HG03457 (cell line): ENCODE data around the gene ZC3H7A.
"Not testable (repeated sequence)": the region's sequence is repeated elsewhere in the genome, so short reads cannot be mapped to it uniquely, and the experiment has no call there.

Experiments
- ATAC-seq: cut with Tn5 transposase; IDR thresholded peaks from one replicate; pipeline ENCODE4 v1.9.1; 2021; ENCODE audit warnings: moderate number of reproducible peaks; ENCODE audit not compliant: unreplicated experiment

Gene ZC3H7A

GRCh38 chr16:11800382-11800718 lies 3.3 kb upstream of the ZC3H7A start:
- ATAC-seq: no peak

DNA sequence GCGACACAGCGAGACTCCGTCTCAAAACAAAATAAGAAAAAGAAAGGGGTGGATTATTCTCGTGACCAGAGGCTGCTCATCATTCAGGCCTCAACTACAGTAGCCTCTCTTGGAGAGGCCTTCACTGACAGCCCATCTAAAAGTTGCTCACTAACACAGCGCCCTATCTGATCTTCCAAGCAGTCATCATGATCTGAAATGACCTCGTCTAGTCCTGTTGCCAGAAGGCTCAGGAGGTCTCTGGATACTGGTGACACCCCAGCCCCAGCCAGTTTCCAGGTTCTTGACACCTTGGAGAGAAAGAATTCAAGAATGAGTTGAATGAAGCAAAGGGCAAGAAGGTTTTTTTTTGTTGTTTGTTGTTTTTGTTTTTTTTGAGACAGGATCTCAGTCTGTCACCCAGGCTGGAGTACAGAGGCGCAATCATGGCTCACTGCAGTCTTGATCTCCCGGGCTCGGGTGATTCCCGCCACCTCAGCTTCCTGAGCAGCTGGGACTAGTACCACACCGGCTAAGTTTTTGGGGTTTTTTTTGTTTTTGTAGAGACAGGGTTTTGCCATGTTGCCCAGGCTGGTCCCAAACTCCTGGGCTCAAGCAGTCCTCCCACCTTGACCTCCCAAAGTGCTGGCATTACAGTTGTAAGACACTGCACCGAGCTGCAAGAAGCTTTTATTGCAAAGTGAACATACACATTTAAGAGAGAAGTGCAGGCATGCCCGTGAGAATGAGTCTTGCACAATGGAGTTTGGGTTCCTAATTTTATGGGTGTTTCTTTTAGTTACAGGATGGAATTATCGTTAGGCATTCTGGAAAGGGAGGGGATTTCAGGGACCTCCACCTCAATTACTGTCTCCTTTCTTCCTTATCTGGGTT lies 2.7 kb upstream of the ZC3H7A start:
- no peak for ATAC-seq

GRCh38 chr16:11799017-11799381 lies 1.9 kb upstream of the ZC3H7A start:
- ATAC-seq: no peak

- no peak for ATAC-seq
Observed at GRCh38 chr16:11797957-11798299, 870 bp upstream of the ZC3H7A start.

DNA sequence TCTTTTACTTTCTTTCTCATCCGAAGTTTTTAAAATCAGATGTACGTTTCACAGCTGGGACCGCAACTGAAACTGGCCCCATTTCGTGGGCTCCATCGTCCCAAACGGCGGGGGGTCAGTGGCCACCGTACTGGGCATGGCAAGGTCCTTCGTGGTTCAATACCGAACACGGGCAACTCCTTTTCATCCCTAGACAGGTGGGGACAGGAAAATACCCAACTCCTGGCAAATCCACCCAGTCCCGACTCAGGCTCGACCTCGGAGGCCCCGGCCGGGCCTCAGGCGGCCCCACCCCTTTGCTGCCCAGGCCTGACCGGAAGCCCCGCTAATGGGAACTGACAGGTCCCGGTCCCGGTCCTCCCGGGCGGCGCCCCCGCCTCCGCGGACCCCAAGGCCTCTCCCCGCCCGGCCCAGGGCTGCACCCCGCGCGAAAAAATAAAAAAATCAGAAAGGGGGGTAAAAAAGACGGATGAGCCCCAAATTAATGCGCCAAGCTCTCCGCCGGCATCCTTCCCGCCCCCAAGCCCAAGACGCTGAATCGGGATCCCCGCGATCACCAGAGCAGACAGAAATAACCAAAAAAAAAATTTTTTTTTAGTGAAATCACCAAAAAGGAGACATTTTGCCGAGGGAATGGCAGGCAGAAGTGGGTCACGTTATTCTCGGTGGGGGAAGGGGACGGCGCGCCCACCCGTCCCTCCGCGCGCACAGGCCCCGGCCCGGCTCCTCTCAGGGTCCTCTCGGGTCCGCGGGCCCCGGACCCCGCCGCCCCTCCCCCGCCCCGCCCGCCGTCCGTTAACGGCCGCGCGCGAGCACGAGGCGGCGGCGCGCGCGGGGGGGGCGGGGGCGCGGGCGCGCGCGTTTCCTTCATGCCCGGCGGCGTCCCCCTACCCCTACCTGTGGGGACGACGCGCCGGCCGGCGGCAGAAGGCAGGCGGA lies 562 bp downstream of the ZC3H7A start:
- no peak for ATAC-seq

- ATAC-seq: no peak
Observed at GRCh38 chr16:11795887-11796226, 1.2 kb downstream of the ZC3H7A start.

GRCh38 chr16:11794996-11795886 lies 1.8 kb downstream of the ZC3H7A start:
- ATAC-seq: no peak

DNA sequence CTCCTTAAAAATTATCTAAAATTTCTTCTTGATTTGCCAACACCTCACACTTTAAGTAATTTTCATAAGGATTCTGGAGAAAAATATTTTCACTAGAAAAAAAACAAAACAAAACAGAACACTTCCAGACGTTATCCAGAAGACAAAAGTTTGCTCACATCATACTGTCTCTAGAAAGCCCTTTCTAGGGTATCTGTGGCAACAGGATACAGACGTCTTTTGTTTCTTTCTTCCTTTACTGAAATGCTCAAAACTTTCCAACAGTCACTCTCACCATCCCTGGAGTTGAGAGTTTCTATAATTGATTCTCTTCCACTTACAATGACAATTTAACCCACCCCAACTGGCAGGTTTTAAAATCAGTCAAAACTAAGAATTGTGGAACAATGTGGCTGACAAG lies 2.6 kb downstream of the ZC3H7A start:
- no peak for ATAC-seq

DNA sequence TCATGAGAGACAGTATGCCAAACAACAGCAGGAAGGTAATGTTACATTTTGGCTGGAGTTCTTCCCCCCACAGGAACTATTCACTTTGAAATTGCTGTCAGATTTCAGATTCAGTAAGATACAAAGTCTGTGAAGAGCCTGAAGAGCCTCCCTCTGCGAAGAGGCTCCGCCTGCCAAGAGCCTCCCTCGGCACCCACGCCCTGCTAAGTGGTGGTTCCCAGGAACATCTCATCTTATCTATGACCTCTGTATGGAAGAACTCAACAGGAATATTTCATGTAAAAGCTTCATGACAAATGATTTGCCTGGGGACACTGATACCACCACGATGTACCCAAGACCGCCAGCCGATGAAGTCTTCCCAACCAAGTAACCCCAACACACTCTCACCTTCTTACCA lies 3.2 kb downstream of the ZC3H7A start:
- no peak for ATAC-seq

DNA sequence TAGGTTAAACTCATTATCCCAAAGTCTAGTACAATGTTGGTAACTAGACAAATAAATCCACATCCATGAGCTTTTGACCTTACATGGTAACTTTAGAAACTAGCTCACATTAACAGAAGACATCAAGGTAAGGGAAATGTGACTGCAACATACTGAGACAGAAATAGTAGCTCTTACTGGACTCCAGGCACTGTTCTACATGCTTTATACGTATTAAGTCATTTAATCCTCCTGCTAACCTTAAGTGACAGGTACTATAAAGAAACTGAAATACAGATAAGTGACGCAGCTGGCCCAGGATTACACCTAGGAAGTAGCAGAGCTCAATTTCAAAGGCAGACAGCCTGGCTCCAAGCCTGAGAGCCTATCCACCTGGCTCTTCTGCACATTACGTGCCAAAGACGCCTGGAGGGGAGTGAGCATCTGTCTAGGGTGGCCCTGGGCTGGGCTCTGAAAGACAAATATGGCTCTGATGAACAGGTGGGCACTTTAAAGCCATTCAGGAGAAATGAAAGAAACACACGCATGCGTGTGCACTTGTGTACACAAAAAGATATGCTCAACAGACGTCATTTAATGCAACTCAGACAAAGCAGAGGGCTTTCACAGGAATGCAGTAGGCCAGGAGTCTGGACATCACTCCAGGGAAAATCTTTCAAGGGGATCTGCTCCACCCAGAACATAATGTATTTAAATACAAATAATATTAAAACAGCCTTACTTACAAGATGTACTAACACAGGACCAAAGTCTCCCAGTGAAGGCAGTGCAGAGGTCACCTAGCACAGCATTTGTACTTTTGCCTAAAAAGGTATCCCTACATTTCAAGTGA lies 4.4 kb downstream of the ZC3H7A start:
- no peak for ATAC-seq

GRCh38 chr16:11791144-11791828 lies 5.8 kb downstream of the ZC3H7A start:
- no peak for ATAC-seq

GRCh38 chr16:11788914-11789313 lies 8.1 kb downstream of the ZC3H7A start:
- no peak for ATAC-seq

DNA sequence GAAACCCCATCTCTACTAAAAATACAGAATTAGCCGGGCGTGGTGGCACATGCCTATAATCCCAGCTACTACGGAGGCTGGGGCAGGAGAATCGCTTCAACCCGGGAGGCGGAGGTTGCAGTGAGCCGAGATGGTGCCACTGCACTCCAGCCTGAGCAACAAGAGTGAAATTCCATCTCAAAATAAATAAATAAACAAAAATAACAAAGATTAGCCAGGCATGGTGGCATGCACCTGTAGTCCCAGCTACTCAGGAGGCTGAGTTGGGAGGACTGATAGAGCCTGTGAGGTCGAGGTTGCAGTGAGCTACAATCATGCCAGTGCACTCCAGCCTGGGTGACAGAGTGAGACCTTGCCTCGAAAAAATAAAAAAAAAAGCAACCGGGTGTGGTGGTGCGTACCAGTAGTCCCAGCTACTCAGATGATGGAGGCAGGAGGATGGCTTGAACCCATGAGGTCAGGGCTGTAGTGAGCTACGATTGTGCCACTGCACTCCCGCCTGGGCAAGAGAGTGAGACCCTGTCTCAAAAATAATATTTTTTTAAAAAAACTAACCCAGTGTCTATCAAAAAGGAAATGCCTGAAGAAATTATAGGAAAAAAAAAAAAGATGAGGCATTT lies 12.0 kb downstream of the ZC3H7A start:
- not testable (repeated sequence) for ATAC-seq

GRCh38 chr16:11784381-11784780 lies 12.7 kb downstream of the ZC3H7A start:
- not testable (repeated sequence) for ATAC-seq

DNA sequence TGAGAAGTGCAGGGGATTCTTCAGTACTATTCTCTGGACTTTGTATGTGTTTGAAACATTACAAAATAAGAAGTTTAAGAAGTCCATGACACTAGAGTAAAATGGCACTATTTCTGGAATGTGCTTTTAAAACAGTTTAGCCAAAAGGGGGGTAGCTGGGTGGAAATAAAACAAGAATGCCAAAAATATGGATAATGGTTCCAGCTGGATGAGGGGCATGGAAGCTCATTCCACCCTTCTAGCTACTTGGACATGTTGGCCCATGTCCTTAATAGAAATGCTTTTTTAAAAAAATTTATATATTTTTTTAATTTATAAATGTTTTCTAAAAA lies 13.1 kb downstream of the ZC3H7A start:
- no peak for ATAC-seq

DNA sequence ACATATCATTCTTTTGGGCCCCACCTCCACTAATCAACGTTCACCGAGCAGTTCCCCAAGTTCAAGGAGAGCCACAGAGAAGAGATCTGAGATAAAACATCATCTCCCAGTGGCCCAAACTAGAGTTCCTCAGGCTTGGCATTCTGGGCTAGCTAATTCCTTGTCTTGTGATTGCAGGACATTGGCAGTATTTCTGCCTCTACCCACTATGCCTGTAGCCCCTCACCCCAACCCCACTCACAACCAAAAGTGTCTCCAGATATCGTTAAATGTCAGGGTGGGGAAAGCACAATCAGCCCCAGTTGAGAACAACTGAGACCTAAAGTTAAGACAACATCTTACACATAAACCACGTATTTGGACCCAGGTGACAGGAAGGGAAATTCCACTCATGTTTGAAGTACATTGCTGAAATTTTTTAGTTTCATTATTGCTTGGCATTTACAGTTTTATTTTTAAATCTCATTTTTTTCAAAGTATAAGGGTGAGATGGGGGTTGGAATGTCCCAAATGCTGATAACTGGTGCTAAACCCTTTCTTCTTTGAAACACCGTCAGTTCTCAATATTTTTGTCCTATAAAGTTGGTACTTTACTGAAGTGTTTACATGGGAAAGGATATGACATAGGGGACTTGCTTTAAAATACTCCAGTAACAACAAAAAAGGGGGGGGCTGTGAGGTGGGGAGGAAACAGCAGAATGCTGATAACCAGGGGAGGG lies 13.6 kb downstream of the ZC3H7A start:
- peak; percentile 62 for ATAC-seq

- ATAC-seq: no peak
Observed at GRCh38 chr16:11781773-11782172, 15.3 kb downstream of the ZC3H7A start.

DNA sequence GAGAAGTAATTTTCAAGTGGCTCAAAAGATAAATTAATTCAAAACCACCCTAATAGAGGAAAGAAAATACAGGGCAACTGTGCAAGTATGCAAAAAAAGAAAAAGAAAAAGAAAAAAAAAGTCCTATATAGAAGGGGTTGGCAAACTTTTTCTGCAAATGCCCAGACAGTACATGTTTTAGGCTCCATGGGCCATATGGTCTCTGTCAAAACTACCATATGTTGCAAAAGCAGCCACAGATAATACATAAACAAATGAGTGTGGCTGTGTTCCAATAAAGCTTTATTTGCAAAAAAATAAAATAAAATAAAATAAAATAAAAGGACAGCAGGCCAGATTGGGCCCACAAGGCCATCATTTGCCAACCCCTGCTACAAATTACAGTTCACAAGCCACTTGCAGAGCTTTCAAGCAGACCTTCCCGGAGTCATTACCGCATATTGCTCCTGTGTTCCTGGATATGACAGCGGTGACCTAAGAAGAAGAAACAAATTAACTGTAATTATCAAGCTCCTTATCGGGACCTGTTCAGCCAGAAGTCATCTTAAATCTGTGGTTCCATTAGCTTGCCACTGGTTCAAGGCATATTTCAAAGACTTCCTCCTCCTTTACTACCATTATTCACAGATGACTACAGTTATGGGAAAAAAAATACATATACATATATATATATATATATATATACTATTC lies 15.9 kb downstream of the ZC3H7A start:
- ATAC-seq: no peak
